ENCODE results near the gene SEC31B. TPM values are rescaled to one million over a fixed set of nuclear protein-coding genes. Genes with fewer than 3 reads are reported as not detected.

SEC31B gene, protein sequence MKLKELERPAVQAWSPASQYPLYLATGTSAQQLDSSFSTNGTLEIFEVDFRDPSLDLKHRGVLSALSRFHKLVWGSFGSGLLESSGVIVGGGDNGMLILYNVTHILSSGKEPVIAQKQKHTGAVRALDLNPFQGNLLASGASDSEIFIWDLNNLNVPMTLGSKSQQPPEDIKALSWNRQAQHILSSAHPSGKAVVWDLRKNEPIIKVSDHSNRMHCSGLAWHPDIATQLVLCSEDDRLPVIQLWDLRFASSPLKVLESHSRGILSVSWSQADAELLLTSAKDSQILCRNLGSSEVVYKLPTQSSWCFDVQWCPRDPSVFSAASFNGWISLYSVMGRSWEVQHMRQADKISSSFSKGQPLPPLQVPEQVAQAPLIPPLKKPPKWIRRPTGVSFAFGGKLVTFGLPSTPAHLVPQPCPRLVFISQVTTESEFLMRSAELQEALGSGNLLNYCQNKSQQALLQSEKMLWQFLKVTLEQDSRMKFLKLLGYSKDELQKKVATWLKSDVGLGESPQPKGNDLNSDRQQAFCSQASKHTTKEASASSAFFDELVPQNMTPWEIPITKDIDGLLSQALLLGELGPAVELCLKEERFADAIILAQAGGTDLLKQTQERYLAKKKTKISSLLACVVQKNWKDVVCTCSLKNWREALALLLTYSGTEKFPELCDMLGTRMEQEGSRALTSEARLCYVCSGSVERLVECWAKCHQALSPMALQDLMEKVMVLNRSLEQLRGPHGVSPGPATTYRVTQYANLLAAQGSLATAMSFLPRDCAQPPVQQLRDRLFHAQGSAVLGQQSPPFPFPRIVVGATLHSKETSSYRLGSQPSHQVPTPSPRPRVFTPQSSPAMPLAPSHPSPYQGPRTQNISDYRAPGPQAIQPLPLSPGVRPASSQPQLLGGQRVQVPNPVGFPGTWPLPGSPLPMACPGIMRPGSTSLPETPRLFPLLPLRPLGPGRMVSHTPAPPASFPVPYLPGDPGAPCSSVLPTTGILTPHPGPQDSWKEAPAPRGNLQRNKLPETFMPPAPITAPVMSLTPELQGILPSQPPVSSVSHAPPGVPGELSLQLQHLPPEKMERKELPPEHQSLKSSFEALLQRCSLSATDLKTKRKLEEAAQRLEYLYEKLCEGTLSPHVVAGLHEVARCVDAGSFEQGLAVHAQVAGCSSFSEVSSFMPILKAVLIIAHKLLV
- total RNA-seq = 2.2 and 4.1 TPM in 2 replicates

GRCh38 chr10:100519311-100520051, at the start of gene SEC31B:
Gene SEC31B (minus strand): TSS chr10:100519861. CDS start chr10:100516952, 2,909 bp downstream.

GRCh38 chr10:100535715-100536353, 16.2 kb upstream of the SEC31B start, which contains the start of gene HIF1AN:
Gene HIF1AN (plus strand): TSS chr10:100535943. CDS start chr10:100535959, 16 bp downstream.

GRCh38 chr10:100529475-100530298, 10.0 kb upstream of the SEC31B start, which contains the start of gene NDUFB8:
Gene NDUFB8 (minus strand): TSS chr10:100529871. CDS start chr10:100529851, 20 bp downstream.

DNA sequence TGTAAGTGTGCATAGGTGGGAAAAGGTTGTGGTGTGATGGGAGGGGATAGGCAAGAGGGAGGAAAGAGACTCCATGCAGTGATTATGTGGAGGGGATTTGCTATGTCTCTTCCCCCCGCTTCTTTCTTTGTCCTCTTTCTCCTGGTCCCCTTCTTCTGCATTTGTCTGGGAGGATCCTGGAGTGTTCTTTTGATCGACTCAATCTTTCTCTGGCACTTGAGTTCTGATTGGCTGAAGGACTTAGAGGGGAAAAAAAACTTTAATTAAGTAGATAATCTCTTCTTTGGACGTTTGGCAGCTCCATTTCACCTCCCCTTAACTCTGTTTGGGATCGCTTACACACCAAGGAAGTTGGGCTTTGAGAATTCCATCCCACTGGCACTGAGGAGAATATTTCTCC, 57.0 kb downstream of the SEC31B start, which contains the start of gene WNT8B:
Gene WNT8B, plus strand, starts transcription at position 301 of the 400 bp plus-strand sequence. CDS start 160 bp downstream, outside the sequence.

Other genes with a start within 250 kb of the SEC31B start
- gene BLOC1S2, start 233.2 kb downstream of the SEC31B start, total RNA-seq = 57.2 and 62.8 TPM in 2 replicates
- gene PKD2L1, start 189.6 kb downstream of the SEC31B start, total RNA-seq = not detected in 2 replicates
- gene SCD, start 172.6 kb downstream of the SEC31B start, total RNA-seq = 237 and 645 TPM in 2 replicates
- gene WNT8B, start 56.9 kb downstream of the SEC31B start, total RNA-seq = not detected in 2 replicates
- gene NDUFB8, start 10.0 kb upstream of the SEC31B start, total RNA-seq = 120 and 157 TPM in 2 replicates
- gene HIF1AN, start 16.1 kb upstream of the SEC31B start, total RNA-seq = 12.7 and 18.2 TPM in 2 replicates
- not detected in 2 replicates for gene PAX2, start 225.7 kb upstream of the SEC31B start, total RNA-seq